Stimulated activated effector memory CD8-positive, alpha-beta T cell treated with anti-CD3 and anti-CD28 coated beads, Interleukin-12 subunit alpha, Interleukin-12 subunit beta, amount 100 ng/mL, for 72 hours (primary cell): ENCODE measurements around the gene GRAMD1A.
"Not testable (repeated sequence)": the region's sequence is repeated elsewhere in the genome, so short reads cannot be mapped to it uniquely, and the experiment has no call there.

Experiments
- ATAC-seq: fragments of 150-1000 bp; cut with Tn5 transposase; 2 replicates; pipeline ENCODE4 v1.10.0; 2021
- DNase-seq, 2 donors: peaks; one replicate each; pipeline ENCODE4 v3.0.0; 2021 to 2022; ENCODE audit warnings: low spot score in 2 of 2
- H3K27ac Mint-ChIP-seq: one replicate; pipeline ENCODE4 v1.8.0; 2022; ENCODE audit warnings: mild to moderate bottlenecking, mixed read lengths
- H3K36me3 Mint-ChIP-seq: one replicate; pipeline ENCODE4 v1.8.0; 2022; ENCODE audit warnings: mild to moderate bottlenecking, mixed read lengths
- H3K4me1 Mint-ChIP-seq: one replicate; pipeline ENCODE4 v1.8.0; 2022; ENCODE audit warnings: mixed read lengths
- H3K4me3 Mint-ChIP-seq: one replicate; pipeline ENCODE4 v1.8.0; 2022; ENCODE audit warnings: mild to moderate bottlenecking, mixed read lengths
- H3K9me3 Mint-ChIP-seq: one replicate; pipeline ENCODE4 v1.8.0; 2022; ENCODE audit warnings: mixed read lengths

Gene GRAMD1A

DNA sequence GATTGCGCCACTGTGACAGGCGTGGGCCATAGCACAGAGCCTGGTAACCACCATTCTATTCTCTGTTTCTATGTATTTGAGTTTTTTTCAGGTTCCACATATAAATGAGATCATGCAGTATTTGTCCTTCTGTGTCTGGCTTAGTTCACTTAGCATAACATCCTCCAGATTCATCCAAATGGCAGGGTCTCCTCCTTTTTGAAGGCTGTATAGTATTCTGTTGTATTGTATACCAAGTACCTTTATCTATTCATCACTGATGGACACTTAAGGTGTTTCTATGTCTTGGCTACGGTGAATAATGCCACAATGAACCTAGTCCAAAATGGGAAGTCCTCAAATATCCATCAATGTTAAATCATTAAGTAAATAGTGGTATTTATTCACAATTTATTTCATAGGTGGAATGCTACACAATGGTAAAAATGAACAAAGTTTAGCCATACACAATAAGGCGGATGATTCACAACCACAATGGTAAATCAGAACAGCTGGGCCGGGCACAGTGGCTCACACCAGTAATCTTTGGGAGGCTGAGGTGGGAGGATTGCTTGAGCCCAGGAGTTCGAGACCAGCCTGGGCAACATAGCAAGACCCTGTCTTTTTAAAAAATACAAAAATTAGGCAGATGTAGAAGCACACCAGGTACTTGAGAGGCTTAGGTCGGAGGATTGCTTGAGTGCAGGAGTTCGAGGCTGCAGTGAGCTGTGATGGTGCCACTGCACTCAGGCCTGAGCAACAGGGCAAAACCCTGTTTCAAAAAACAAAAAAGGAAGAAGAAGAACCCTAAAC lies 8.4 kb upstream of the GRAMD1A start:
- Mint-ChIP-seq H3K4me1 (peaks cover 47% of the 10 kb centered on the region), H3K4me3 (peak overlapping the region; percentile 10), H3K36me3 (peaks cover 6% of the 10 kb centered on the region), H3K9me3 (no peaks in the 10 kb centered on the region), H3K27ac (peak overlapping the region; percentile 68)
- DNase-seq (no peak), ATAC-seq (no peak)

- not testable (repeated sequence) for H3K9me3 Mint-ChIP-seq, ATAC-seq, DNase-seq
- peaks cover 54% of the 10 kb centered on the region for H3K4me1 Mint-ChIP-seq
- H3K27ac Mint-ChIP-seq: peak overlapping the region; percentile 68
- H3K4me3 Mint-ChIP-seq: peak overlapping the region; percentile 10
- peaks cover 12% of the 10 kb centered on the region for H3K36me3 Mint-ChIP-seq
These were observed 7.5 kb upstream of the GRAMD1A start for GRCh38 chr19:34992582-34992981.

- no peak overlapping the region for H3K4me3 Mint-ChIP-seq
- ATAC-seq: no peak
- H3K27ac Mint-ChIP-seq: peak overlapping the region; percentile 75
- H3K4me1 Mint-ChIP-seq: peaks cover 56% of the 10 kb centered on the region
- DNase-seq: no peak
- H3K9me3 Mint-ChIP-seq: no peaks in the 10 kb centered on the region
- H3K36me3 Mint-ChIP-seq: peaks cover 18% of the 10 kb centered on the region
These were observed 5.9 kb upstream of the GRAMD1A start for GRCh38 chr19:34994286-34994642.

GRCh38 chr19:34994643-34995541 lies 5.2 kb upstream of the GRAMD1A start:
- no peak for ATAC-seq
- Mint-ChIP-seq H3K9me3 (no peaks in the 10 kb centered on the region), H3K4me1 (peaks cover 56% of the 10 kb centered on the region), H3K4me3 (no peak overlapping the region), H3K27ac (no peak overlapping the region), H3K36me3 (peaks cover 18% of the 10 kb centered on the region)
- no peak for DNase-seq

DNA sequence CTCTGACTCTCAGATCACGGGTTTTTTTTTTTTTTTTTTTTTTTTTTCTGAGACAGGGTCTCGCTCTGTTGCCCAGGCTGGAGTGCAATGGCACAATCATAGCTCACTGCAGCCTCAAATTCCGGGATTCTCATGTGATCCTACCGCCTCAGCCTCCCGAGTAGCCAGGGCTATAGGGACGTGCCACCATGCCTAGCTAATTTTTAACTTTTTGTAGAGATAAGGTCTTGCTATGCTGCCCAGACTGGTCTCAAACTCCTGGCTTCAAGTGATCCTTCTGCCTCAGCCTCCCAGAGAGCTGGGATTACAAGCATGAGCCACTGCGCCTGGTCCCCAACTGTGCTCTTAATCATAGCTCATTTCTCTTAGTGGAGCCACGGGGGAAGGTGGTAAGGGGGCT lies 4.6 kb upstream of the GRAMD1A start:
- Mint-ChIP-seq H3K27ac (no peak overlapping the region), H3K9me3 (no peaks in the 10 kb centered on the region), H3K4me1 (peaks cover 50% of the 10 kb centered on the region), H3K36me3 (peaks cover 16% of the 10 kb centered on the region), H3K4me3 (no peak overlapping the region)
- ATAC-seq (no peak), DNase-seq (no peak)

GRCh38 chr19:34997071-34997617 lies 3.0 kb upstream of the GRAMD1A start:
- Mint-ChIP-seq H3K4me3 (peak overlapping the region; percentile 90), H3K27ac (peak overlapping the region; percentile 97), H3K36me3 (peaks cover 24% of the 10 kb centered on the region), H3K4me1 (peaks cover 50% of the 10 kb centered on the region), H3K9me3 (no peaks in the 10 kb centered on the region)
- ATAC-seq: no peak
- no peak for DNase-seq

GRCh38 chr19:34998224-34998623 lies 1.9 kb upstream of the GRAMD1A start:
- H3K9me3 Mint-ChIP-seq, ATAC-seq, DNase-seq: not testable (repeated sequence)
- H3K4me3 Mint-ChIP-seq: peak overlapping the region; percentile 90
- peaks cover 55% of the 10 kb centered on the region for H3K4me1 Mint-ChIP-seq
- H3K36me3 Mint-ChIP-seq: peaks cover 29% of the 10 kb centered on the region
- peak overlapping the region; percentile 97 for H3K27ac Mint-ChIP-seq

DNA sequence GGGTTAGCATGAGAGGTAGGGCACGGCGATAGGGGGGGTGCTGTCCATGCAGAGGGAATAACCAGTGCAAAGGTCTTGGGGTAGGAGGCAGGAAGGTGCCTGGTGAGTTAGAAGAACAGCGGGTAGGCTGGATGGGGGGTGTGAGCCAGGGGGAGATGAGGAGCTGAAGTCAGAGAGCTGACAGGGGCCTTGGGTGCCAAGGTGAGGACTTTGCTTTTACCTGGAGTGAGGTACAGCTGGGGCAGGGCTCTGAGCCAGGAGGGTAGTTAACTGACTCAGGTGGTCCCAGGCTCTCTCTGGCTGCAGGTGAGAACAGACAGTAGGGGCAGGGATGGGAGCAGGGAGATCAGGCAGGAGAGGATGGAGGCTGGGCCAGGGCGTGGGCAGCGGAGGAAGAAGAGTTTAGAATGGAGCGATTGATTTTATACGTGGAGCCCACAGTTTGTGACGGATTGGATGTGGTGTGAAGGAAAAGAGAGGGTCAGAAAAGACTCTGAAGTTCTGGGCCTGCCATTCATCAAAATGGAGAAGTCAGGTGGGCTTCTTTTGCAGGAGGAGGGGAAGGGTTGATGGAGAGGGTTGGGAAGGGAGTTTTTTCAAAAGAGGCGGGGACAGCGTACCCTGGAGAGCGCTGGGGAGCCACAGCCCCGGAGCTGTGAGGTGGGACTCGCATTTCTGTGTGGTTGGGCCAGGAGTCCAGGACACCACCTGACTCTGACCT lies 1.2 kb upstream of the GRAMD1A start:
- peak overlapping the region; percentile 90 for H3K4me3 Mint-ChIP-seq
- no peaks in the 10 kb centered on the region for H3K9me3 Mint-ChIP-seq
- peak overlapping the region; percentile 97 for H3K27ac Mint-ChIP-seq
- peaks cover 36% of the 10 kb centered on the region for H3K36me3 Mint-ChIP-seq
- no peak for DNase-seq
- peaks cover 59% of the 10 kb centered on the region for H3K4me1 Mint-ChIP-seq
- ATAC-seq: no peak

- peaks cover 67% of the 10 kb centered on the region for H3K4me1 Mint-ChIP-seq
- peak overlapping the region; percentile 97 for H3K27ac Mint-ChIP-seq
- no peaks in the 10 kb centered on the region for H3K9me3 Mint-ChIP-seq
- peak overlapping the region; percentile 90 for H3K4me3 Mint-ChIP-seq
- peaks cover 50% of the 10 kb centered on the region for H3K36me3 Mint-ChIP-seq
- DNase-seq (no peak), ATAC-seq (no peak)
These were observed 169 bp downstream of the GRAMD1A start for GRCh38 chr19:35000338-35000646.

DNA sequence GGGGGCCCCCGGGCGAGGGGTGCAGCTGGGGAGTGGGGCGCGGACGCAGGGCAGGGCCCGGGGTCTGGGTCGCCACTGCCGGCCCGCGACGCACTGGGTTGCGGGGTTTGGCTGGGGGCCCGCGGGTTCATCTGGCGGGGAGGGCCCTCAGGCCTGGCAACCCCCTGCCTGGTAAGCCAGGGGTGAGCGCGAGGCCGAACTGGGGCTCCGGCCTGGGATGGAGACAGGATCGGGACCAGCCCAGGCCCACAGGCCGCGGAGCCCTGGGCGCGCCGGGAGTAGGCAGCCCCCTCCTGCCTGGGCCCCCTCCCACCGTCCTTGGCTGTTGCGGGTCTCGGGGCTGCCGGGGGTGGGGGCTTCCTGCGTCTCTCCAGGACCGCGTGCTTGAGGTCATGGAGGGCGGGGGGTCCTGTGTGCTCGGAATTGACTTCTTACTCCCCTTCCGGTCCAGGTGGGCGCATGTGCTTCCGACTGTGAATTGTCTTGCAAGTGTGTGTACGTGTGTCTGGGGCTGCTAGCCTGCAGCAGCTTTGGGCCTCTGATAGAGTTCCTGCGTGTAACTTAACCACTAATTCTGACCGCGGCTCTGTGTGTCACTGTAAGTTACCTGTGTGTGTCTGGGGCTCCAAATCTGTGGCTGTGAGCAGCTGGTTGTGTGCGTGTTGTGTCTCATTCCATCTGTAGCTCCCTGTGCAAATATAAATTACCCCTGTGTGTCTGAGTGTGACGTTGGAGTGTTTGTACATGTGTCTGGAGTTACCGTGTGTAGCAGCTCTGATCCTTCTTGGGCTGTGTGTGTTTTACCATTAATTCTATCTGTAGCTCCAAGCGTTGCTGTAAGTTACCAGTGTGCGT lies 751 bp downstream of the GRAMD1A start:
- H3K4me3 Mint-ChIP-seq: peak overlapping the region; percentile 90
- peak overlapping the region; percentile 94 for H3K27ac Mint-ChIP-seq
- DNase-seq (peak in 1 of 2 donors; percentile 71), ATAC-seq (peak; percentile 58)
- H3K4me1 Mint-ChIP-seq: peaks cover 72% of the 10 kb centered on the region
- H3K36me3 Mint-ChIP-seq: peaks cover 55% of the 10 kb centered on the region
- H3K9me3 Mint-ChIP-seq: no peaks in the 10 kb centered on the region

GRCh38 chr19:35002037-35002535 lies 2.0 kb downstream of the GRAMD1A start:
- H3K9me3 Mint-ChIP-seq: no peaks in the 10 kb centered on the region
- peak overlapping the region; percentile 94 for H3K27ac Mint-ChIP-seq
- no peak for DNase-seq
- peaks cover 77% of the 10 kb centered on the region for H3K4me1 Mint-ChIP-seq
- H3K36me3 Mint-ChIP-seq: peaks cover 65% of the 10 kb centered on the region
- no peak for ATAC-seq
- peak overlapping the region; percentile 90 for H3K4me3 Mint-ChIP-seq

DNA sequence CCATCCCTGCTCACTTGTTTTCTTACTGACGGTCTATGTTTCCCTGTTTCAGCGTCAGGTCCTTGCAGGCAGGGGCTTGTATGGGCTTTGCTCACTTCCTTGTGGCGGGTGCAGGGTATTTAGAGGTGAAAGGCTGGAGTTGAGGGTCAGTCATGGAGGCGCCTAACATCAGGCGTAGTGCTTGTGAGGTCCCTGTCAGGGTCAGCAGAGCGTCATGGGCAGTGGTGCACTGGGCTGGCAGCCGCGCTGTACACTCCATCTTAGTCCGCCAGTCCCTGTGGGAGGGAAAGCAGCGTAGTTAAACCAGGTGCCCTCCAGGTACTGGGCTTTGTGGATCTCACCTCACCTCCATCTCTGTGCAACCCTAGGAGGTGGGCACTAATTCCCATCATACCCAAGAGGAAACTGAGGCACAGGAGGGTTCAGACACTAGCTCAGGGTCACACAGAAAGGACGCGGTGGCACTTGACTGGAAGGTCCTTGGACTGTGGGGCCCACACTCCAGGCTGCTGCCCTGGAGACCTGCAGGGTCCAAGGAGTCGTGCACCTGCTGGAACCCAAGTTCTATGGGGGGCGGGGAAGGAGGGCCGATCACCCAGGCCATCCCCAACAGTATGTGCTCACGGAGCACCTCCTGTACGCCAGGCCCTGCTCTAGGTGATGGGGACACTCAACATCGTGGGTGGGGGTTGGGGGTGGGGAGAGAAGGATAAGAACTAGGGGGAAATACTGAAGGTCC lies 4.6 kb downstream of the GRAMD1A start:
- H3K4me1 Mint-ChIP-seq: peaks cover 67% of the 10 kb centered on the region
- ATAC-seq: no peak
- no peaks in the 10 kb centered on the region for H3K9me3 Mint-ChIP-seq
- peaks cover 79% of the 10 kb centered on the region for H3K36me3 Mint-ChIP-seq
- DNase-seq: no peak
- peak overlapping the region; percentile 64 for H3K27ac Mint-ChIP-seq
- H3K4me3 Mint-ChIP-seq: peak overlapping the region; percentile 90

GRCh38 chr19:35005256-35005977 lies 5.3 kb downstream of the GRAMD1A start:
- Mint-ChIP-seq H3K4me1 (peaks cover 71% of the 10 kb centered on the region), H3K36me3 (peaks cover 87% of the 10 kb centered on the region), H3K9me3 (no peaks in the 10 kb centered on the region), H3K27ac (peak overlapping the region; percentile 61), H3K4me3 (no peak overlapping the region)
- ATAC-seq: no peak
- no peak for DNase-seq
